GM06990 (cell line): ENCODE data around the gene PRRT1B.
"Not testable (repeated sequence)": the region's sequence is repeated elsewhere in the genome, so short reads cannot be mapped to it uniquely, and the experiment has no call there.

Experiments
- DNase-seq: peaks from one replicate; pipeline ENCODE4 v3.0.0-alpha.2; 2011; ENCODE audit not compliant: insufficient read length; ENCODE audit errors: extremely low read depth
- H3K27me3 ChIP-seq: replicated peaks from 2 replicates; pipeline ENCODE4 v1.6.0; 2011; ENCODE audit warnings: low read length; ENCODE audit not compliant: control insufficient read depth, insufficient read depth
- H3K36me3 ChIP-seq: 2 replicates; pipeline ENCODE4 v1.5.1; 2011; ENCODE audit warnings: low read length; ENCODE audit not compliant: control insufficient read depth, insufficient read depth
- H3K4me3 ChIP-seq: replicated peaks from 2 replicates; pipeline ENCODE4 v1.5.1; 2011; ENCODE audit warnings: low read depth, mild to moderate bottlenecking, control low read depth, low read length
- CTCF ChIP-seq: IDR thresholded peaks from 2 replicates; pipeline ENCODE4 v1.5.1; 2011; ENCODE audit warnings: low read length, control low read depth, mild to moderate bottlenecking, inconsistent platforms; ENCODE audit not compliant: insufficient read depth, poor library complexity, severe bottlenecking

Gene PRRT1B

GRCh38 chr9:131539223-131539923 is 6.0 kb upstream of the PRRT1B start:
- Histone ChIP-seq H3K36me3 (no peaks in the 10 kb centered on the region), H3K4me3 (no peak overlapping the region), H3K27me3 (no peaks in the 10 kb centered on the region)
- DNase-seq: no peak
- no peak for TF ChIP-seq CTCF

- H3K27me3 ChIP-seq: no peaks in the 10 kb centered on the region
- H3K4me3 ChIP-seq: no peak overlapping the region
- no peaks in the 10 kb centered on the region for H3K36me3 ChIP-seq
- no peak for DNase-seq
- no peak for TF ChIP-seq CTCF
Observed at GRCh38 chr9:131543141-131543540, 2.2 kb upstream of the PRRT1B start.

GRCh38 chr9:131545786-131546335 is 538 bp downstream of the PRRT1B start:
- no peak for TF ChIP-seq CTCF

GRCh38 chr9:131546336-131547084 is 1.2 kb downstream of the PRRT1B start:
- Histone ChIP-seq H3K36me3 (no peaks in the 10 kb centered on the region), H3K27me3 (no peaks in the 10 kb centered on the region), H3K4me3 (no peak overlapping the region)
- no peak for TF ChIP-seq CTCF
- no peak for DNase-seq

More at GRCh38 chr9:131545786-131546335, 538 bp downstream of the PRRT1B start:
- no peak overlapping the region for H3K4me3 ChIP-seq
- no peaks in the 10 kb centered on the region for H3K36me3 ChIP-seq
- DNase-seq: no peak
- no peaks in the 10 kb centered on the region for H3K27me3 ChIP-seq

- not testable (repeated sequence) for H3K27me3 ChIP-seq, H3K36me3 ChIP-seq, DNase-seq, H3K4me3 ChIP-seq
Observed at GRCh38 chr9:131549186-131549585, 3.9 kb downstream of the PRRT1B start.

GRCh38 chr9:131550465-131550864 is 5.1 kb downstream of the PRRT1B start:
- not testable (repeated sequence) for H3K4me3 ChIP-seq, DNase-seq, H3K27me3 ChIP-seq, H3K36me3 ChIP-seq
